NB4 (cell line): ENCODE results near the gene MYH6.

Experiments
- CTCF ChIP-seq: IDR thresholded peaks from one replicate; pipeline ENCODE4 v1.5.1; 2012; ENCODE audit warnings: low read depth, low read length
- POLR2A ChIP-seq: IDR thresholded peaks from 2 replicates; pipeline ENCODE4 v1.6.1; 2011; ENCODE audit warnings: mild to moderate bottlenecking; ENCODE audit not compliant: insufficient read length; ENCODE audit errors: extremely low read depth

DNA sequence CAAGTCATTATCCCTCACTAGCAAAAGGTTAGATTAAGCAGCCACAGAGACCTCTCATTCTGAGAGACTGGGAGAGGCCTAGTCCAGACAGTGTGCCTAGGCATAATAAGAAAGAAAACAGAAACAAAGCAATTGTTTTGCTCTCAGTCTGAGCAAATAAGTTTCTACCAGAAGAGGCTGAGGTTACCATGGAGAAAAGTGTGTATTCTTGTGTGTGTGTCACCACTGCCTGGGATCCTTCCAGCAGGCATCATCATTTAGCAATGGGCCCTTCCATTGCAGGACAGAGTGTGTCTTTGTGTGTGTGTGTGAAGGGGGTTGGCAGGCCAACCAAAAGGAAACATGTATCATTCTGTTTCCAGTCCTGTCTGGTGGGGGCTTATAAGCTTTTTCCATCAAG is 46.8 kb downstream of the MYH6 start:
- TF ChIP-seq CTCF (no peak), POLR2A (no peak)
